Esophagus muscularis mucosa (tissue), 4 donors: ENCODE measurements around the gene RPLP2.

Source experiments
- EP300 ChIP-seq: sonication (generic); formaldehyde crosslinking; IDR thresholded peaks from one replicate; pipeline ENCODE4 v1.6.1; 2017; ENCODE audit warnings: antibody characterized with exemption
- POLR2AphosphoS5 ChIP-seq, 2 donors: sonication (generic); formaldehyde crosslinking; IDR thresholded peaks; one replicate each; pipeline ENCODE4 v1.6.1; 2017; ENCODE audit warnings: antibody characterized with exemption in 2 of 2
- TF ChIP-seq, protein P1 (sequence below), 3 experiments: fragments of 200-600 bp in 2 of 3; fragments of 450-650 bp in 1 of 3; sonication (generic) in 2 of 3; IDR thresholded peaks; one replicate each; pipeline ENCODE4 v1.5.1; 2017 to 2019; ENCODE audit warnings: antibody characterized with exemption in 3 of 3, mild to moderate bottlenecking in 2 of 3, moderate library complexity in 1 of 3

DNA sequence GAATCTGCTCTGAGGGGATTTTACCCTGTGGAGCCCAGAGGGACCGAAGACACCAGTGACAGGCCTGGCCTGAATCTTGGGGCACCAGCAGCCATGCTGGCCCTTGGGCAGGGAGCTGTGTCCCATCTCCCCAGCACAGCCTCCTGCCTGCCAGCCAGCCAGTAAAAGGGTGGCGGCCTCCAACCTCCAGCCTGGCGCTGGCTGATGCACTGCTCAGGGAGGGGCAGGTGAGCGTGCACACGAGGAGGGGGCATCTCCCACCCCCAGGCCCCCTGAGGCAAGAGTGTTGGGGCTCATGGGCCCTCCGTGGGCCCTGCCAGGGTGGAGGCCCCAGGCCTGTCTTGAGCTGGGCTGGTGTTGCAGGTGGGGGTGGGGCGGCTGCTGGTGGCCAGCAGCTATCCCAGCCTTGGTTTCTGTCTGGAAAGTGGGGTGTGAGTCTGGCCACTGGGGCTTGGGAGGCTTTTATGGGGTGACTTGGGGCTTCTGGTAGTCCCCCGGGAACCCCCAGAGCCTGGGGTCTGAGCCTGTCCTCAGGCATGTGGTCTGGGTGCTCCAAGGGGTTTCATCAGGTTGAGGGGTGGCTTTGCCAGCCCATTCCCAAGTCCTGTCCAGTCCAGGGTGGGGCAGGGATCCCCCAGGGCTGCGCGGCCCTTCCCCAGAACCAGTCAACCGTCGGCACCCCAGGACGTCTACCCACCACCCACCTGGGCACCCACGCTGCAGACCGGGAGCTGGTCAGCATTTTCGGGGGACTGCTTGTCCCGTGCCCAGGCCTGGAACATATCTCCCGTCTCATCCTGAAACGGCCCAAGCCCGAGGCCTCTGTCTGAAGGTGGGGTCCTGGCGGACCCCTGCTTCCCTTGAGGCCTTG lies 50.7 kb downstream of the RPLP2 start:
- TF ChIP-seq, protein P1, sequence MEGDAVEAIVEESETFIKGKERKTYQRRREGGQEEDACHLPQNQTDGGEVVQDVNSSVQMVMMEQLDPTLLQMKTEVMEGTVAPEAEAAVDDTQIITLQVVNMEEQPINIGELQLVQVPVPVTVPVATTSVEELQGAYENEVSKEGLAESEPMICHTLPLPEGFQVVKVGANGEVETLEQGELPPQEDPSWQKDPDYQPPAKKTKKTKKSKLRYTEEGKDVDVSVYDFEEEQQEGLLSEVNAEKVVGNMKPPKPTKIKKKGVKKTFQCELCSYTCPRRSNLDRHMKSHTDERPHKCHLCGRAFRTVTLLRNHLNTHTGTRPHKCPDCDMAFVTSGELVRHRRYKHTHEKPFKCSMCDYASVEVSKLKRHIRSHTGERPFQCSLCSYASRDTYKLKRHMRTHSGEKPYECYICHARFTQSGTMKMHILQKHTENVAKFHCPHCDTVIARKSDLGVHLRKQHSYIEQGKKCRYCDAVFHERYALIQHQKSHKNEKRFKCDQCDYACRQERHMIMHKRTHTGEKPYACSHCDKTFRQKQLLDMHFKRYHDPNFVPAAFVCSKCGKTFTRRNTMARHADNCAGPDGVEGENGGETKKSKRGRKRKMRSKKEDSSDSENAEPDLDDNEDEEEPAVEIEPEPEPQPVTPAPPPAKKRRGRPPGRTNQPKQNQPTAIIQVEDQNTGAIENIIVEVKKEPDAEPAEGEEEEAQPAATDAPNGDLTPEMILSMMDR (IDR thresholded peaks at IDR 0.05): no peak
- TF ChIP-seq POLR2AphosphoS5 (IDR thresholded peaks at IDR 0.05): no peak
- TF ChIP-seq EP300: no peak
